HG03039 (cell line): ENCODE measurements around the gene RARRES2.

Source experiments
- ATAC-seq: cut with Tn5 transposase; IDR thresholded peaks from one replicate; pipeline ENCODE4 v1.9.1; 2021; ENCODE audit warnings: mild to moderate bottlenecking, moderate library complexity; ENCODE audit not compliant: unreplicated experiment

The RARRES2 gene

GRCh38 chr7:150363370-150363769 is 21.9 kb upstream of the RARRES2 start:
- no peak for ATAC-seq

GRCh38 chr7:150361807-150362621 is 20.6 kb upstream of the RARRES2 start:
- no peak for ATAC-seq

GRCh38 chr7:150361402-150361801 is 20.0 kb upstream of the RARRES2 start:
- no peak for ATAC-seq

- ATAC-seq: no peak
Observed at GRCh38 chr7:150360363-150361058, 19.1 kb upstream of the RARRES2 start.

- ATAC-seq: no peak
Observed at GRCh38 chr7:150359622-150360362, 18.4 kb upstream of the RARRES2 start.

GRCh38 chr7:150358988-150359621 is 17.7 kb upstream of the RARRES2 start:
- ATAC-seq: no peak

- ATAC-seq: no peak
Observed at GRCh38 chr7:150358433-150358832, 17.0 kb upstream of the RARRES2 start.

- ATAC-seq: no peak
Observed at GRCh38 chr7:150357771-150358427, 16.5 kb upstream of the RARRES2 start.

- ATAC-seq: no peak
Observed at GRCh38 chr7:150357270-150357669, 15.8 kb upstream of the RARRES2 start.

GRCh38 chr7:150356265-150356897 is 15.0 kb upstream of the RARRES2 start:
- no peak for ATAC-seq

- ATAC-seq: no peak
Observed at GRCh38 chr7:150355666-150356059, 14.2 kb upstream of the RARRES2 start.

GRCh38 chr7:150351587-150352194 is 10.3 kb upstream of the RARRES2 start:
- no peak for ATAC-seq

GRCh38 chr7:150346922-150347321 is 5.5 kb upstream of the RARRES2 start:
- no peak for ATAC-seq

- no peak for ATAC-seq
Observed at GRCh38 chr7:150345012-150345411, 3.6 kb upstream of the RARRES2 start.

- ATAC-seq: no peak
Observed at GRCh38 chr7:150344299-150344698, 2.9 kb upstream of the RARRES2 start.

GRCh38 chr7:150343225-150343624 is 1.8 kb upstream of the RARRES2 start:
- no peak for ATAC-seq

- ATAC-seq: no peak
Observed at GRCh38 chr7:150342121-150342408, 636 bp upstream of the RARRES2 start.

GRCh38 chr7:150340875-150341262 is 560 bp downstream of the RARRES2 start:
- no peak for ATAC-seq

- no peak for ATAC-seq
Observed at GRCh38 chr7:150340024-150340749, 1.2 kb downstream of the RARRES2 start.
